Erythroblast (primary cell): ENCODE data around the gene LIN9.

Experiments used
- GATA1 ChIP-seq: IDR thresholded peaks from 2 replicates; pipeline ENCODE4 v1.6.1; 2011; ENCODE audit warnings: low read depth, mild to moderate bottlenecking, control low read depth, low read length, moderate library complexity
- POLR2A ChIP-seq: IDR thresholded peaks from 2 replicates; pipeline ENCODE4 v1.6.1; 2011; ENCODE audit warnings: mild to moderate bottlenecking, low read length

DNA sequence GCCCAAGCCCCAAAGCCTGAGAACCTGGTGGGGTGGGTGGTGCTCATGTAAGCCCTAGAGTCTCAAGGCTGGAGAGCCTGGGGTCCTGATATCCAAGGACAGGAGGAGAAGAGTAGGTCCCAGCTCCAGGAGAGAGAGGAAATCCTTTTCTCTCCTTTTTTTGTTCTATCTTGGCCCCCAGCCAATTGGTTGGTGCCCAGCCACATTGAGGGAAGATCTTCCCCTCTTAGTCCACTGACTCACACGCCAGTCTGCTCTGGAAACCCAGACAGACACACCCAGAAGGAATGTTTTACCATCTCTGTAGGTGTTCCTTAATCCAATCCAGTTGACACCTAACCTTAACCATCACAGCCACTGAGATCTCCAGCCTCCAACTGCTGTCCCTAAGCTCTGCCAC is 16.2 kb upstream of the LIN9 start:
- TF ChIP-seq POLR2A (no peak), GATA1 (no peak)
